Stimulated activated naive B cell treated with anti-CD40 and anti-IgM and Interleukin-4, amounts not matched to agents 10 μg/mL and 1 μg/mL and 100 μg/mL, for 72 hours (primary cell): ENCODE results near the gene ZNF878.
A peak's percentile ranks its signal among the peaks of the same experiment; 100 is the strongest.

Source experiments
- ATAC-seq, 2 donors: fragments of 150-1000 bp; cut with Tn5 transposase; replicated peaks; 2 replicates each; pipeline ENCODE4 v1.10.0; 2021; ENCODE audit warnings: moderate library complexity in 1 of 2
- DNase-seq: peaks from one replicate; pipeline ENCODE4 v3.0.0; 2021
- H3K27ac Mint-ChIP-seq: one replicate; pipeline ENCODE4 v1.8.0; 2022; ENCODE audit warnings: mild to moderate bottlenecking, mixed read lengths
- H3K27me3 Mint-ChIP-seq, 2 donors: one replicate each; pipeline ENCODE4 v1.8.0; 2022; ENCODE audit warnings: mixed read lengths in 2 of 2
- H3K36me3 Mint-ChIP-seq, 2 donors: one replicate each; pipeline ENCODE4 v1.8.0; 2022; ENCODE audit warnings: mixed read lengths in 2 of 2, mild to moderate bottlenecking in 1 of 2
- H3K4me1 Mint-ChIP-seq, 2 donors: one replicate each; pipeline ENCODE4 v1.8.0; 2022; ENCODE audit warnings: mixed read lengths in 2 of 2, mild to moderate bottlenecking in 1 of 2
- H3K4me3 Mint-ChIP-seq, 2 donors: one replicate each; pipeline ENCODE4 v1.8.0; 2022; ENCODE audit warnings: mild to moderate bottlenecking in 2 of 2, mixed read lengths in 2 of 2, moderate library complexity in 1 of 2
- H3K9me3 Mint-ChIP-seq, 2 donors: one replicate each; pipeline ENCODE4 v1.8.0; 2022; ENCODE audit warnings: mixed read lengths in 2 of 2, mild to moderate bottlenecking in 1 of 2

The ZNF878 gene

GRCh38 chr19:12064590-12065538 lies 12.1 kb upstream of the ZNF878 start, which contains the start of gene ZNF844:
ZNF844 (plus strand) TSS chr19:12064731; CDS start chr19:12064874, 143 bp downstream.
- peak; percentile 93 to 94 for ATAC-seq
- Mint-ChIP-seq H3K36me3 (peaks cover 11 to 13% of the 10 kb centered on the region in 2 donors), H3K27ac (peak within 1 kb of the TSS; percentile 98), H3K9me3 (peaks cover 3% of the 10 kb centered on the region in 2 donors), H3K4me1 (peaks cover 11 to 22% of the 10 kb centered on the region in 2 donors), H3K27me3 (no peaks in the 10 kb centered on the region), H3K4me3 (peak within 1 kb of the TSS; percentile 96)
- DNase-seq: peak; percentile 90

DNA sequence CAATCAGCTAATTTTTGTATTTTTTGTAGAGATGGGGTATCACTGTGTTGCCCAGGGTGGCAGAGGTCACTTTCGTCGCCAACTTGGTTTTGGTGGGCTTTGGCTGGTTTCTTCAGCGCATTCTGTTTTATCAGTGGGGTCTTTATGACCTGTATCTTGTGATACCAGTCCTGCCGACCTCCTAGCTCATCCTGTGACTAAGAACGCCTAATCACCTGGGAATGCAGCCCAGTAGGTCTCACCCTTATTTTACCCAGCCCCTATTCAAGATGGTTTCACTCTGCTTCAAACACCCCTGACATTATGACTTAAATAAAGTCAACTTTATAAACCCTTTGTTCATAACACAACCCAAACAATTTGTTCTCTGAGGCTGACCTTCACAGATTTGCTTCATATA lies 3.0 kb upstream of the ZNF878 start:
- Mint-ChIP-seq H3K4me3 (no peak overlapping the region), H3K4me1 (peaks cover 10 to 32% of the 10 kb centered on the region in 2 donors), H3K27me3 (peaks cover 4 to 27% of the 10 kb centered on the region in 2 donors), H3K27ac (no peak overlapping the region), H3K36me3 (no peaks in the 10 kb centered on the region), H3K9me3 (no peaks in the 10 kb centered on the region)
- DNase-seq (no peak), ATAC-seq (no peak)

- Mint-ChIP-seq H3K4me1 (peaks cover 7 to 22% of the 10 kb centered on the region in 2 donors), H3K4me3 (peak overlapping the region; percentile 84 to 88), H3K9me3 (no peaks in the 10 kb centered on the region), H3K36me3 (no peaks in the 10 kb centered on the region), H3K27ac (peak overlapping the region; percentile 83), H3K27me3 (peaks cover 4 to 22% of the 10 kb centered on the region in 2 donors)
- DNase-seq (no peak), ATAC-seq (peak in 1 of 2 donors; percentile 28)
These were observed 667 bp downstream of the ZNF878 start for GRCh38 chr19:12052091-12052496.

GRCh38 chr19:12047868-12048267 lies 4.9 kb downstream of the ZNF878 start:
- no peaks in the 10 kb centered on the region for H3K27me3 Mint-ChIP-seq
- peaks cover 5 to 11% of the 10 kb centered on the region in 2 donors for H3K4me1 Mint-ChIP-seq
- no peak overlapping the region for H3K27ac Mint-ChIP-seq
- peaks cover 18 to 31% of the 10 kb centered on the region in 2 donors for H3K36me3 Mint-ChIP-seq
- peaks cover 11 to 13% of the 10 kb centered on the region in 2 donors for H3K9me3 Mint-ChIP-seq
- DNase-seq (no peak), ATAC-seq (no peak)
- H3K4me3 Mint-ChIP-seq: no peak overlapping the region

DNA sequence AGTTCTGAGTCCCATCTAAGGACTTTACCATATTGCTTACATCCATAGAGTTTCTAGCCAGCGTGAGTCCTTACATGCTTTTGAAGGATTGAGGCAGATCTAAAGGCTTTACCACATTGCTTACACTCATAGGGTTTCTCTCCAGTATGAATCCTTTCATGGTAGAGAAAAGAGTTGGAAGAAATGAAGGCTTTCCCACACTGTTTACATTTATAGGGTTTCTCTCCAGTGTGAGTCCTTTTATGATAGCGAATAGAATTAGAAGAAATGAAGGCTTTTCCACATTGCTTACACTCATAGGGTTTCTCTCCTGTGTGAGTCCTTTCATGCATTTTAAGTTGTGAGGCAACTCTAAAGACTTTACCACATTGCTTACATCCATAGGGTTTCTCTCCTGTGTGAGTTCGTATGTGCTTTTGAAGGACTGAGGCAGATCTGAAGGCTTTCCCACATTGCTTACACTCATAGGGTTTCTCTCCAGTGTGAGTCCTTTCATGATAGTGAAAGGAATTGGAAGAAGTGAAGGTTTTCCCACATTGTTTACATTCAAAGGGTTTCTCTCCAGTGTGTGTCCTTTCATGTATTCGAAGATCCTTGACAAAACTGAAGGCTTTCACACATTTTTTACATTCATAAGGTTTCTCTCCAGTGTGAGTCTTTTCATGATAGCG lies 8.9 kb downstream of the ZNF878 start:
- no peak overlapping the region for H3K27ac Mint-ChIP-seq
- H3K9me3 Mint-ChIP-seq: peaks cover 16 to 19% of the 10 kb centered on the region in 2 donors
- no peaks in the 10 kb centered on the region for H3K27me3 Mint-ChIP-seq
- DNase-seq (no peak), ATAC-seq (no peak)
- peaks cover 24 to 47% of the 10 kb centered on the region in 2 donors for H3K36me3 Mint-ChIP-seq
- H3K4me1 Mint-ChIP-seq: no peaks in the 10 kb centered on the region
- H3K4me3 Mint-ChIP-seq: no peak overlapping the region

GRCh38 chr19:12042893-12043292 lies 9.9 kb downstream of the ZNF878 start:
- Mint-ChIP-seq H3K9me3 (peaks cover 16 to 19% of the 10 kb centered on the region in 2 donors), H3K27me3 (no peaks in the 10 kb centered on the region), H3K4me1 (no peaks in the 10 kb centered on the region), H3K36me3 (peaks cover 24 to 47% of the 10 kb centered on the region in 2 donors), H3K4me3 (no peak overlapping the region), H3K27ac (no peak overlapping the region)
- ATAC-seq: no peak
- DNase-seq: no peak

DNA sequence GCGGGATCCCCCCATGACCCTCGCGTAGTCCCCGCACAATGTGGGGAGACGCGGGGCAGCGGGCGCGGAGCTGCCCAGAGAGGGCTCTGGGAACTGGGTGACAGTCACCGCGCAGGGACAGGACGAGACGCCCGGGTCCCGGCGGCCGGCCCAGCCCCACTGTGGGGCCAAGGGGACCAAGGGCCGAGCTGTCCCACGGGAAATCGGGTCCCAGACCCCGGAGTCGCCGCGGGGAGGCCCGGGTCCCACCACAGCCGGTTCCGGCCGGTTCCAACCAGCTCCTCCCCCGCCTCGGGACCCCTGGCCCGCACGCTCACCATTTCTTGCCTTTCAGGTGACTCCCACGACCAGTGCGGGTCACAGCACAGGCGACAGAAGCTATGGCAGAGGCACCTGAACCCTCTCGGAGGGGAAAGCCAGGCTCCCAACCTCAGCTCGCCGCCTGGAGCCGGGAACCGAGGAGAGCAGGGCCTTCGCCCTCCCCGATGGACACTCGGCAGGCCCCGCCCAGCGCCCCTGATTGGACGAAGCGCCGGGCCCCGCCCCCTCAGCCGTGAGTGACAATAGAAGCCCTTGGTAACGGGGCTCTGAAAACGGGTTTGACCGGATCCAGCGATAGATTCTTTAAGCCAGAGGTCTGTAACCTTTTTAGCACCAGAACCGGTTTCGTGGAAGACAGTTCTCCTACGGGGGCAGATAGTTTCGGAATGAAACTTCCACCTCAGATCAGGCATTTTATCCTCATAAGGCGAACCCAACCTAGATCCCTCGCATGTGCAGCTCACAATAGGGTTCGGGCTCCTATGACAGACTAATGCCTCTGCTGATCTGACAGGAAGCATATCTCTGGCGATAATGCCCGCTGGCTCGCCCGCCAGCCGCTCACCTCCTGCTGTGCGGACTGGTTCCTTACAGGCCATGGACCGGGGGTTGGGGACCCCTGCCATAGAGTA lies 17.3 kb downstream of the ZNF878 start, which contains the start of gene ZNF433:
ZNF433 (minus strand) TSS at position 460 of the 953 bp plus-strand sequence; CDS start at position 320, 140 bp downstream.
- Mint-ChIP-seq H3K4me1 (peaks cover 15 to 30% of the 10 kb centered on the region in 2 donors), H3K9me3 (no peaks in the 10 kb centered on the region), H3K36me3 (peaks cover 2 to 3% of the 10 kb centered on the region in 2 donors), H3K4me3 (peak within 1 kb of the TSS; percentile 94 to 95), H3K27ac (peak within 1 kb of the TSS; percentile 97), H3K27me3 (no peaks in the 10 kb centered on the region)
- ATAC-seq (peak; percentile 97 to 98), DNase-seq (peak; percentile 83)

DNA sequence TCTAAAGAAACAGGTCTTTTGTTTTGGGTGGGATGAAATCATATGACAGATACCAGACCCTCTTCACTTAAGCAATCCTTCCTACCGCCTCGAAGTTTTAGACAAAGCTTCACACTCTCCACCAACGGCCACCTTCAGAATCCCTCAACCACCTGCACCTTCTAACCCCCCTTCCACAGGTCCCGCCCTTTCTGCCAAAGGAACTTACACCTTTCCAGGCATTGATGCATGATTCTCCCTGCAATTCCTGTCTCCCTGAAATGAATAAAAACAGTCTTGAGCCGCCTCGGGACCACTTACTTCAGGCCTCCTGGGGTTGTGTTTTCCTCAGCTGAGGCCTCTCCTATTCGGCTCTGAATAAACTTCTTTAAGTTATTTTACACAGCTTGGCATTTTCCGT lies 18.1 kb downstream of the ZNF878 start:
- Mint-ChIP-seq H3K4me1 (peaks cover 15 to 30% of the 10 kb centered on the region in 2 donors), H3K27ac (no peak overlapping the region), H3K36me3 (peaks cover 3 to 4% of the 10 kb centered on the region in 2 donors), H3K9me3 (no peaks in the 10 kb centered on the region), H3K27me3 (no peaks in the 10 kb centered on the region), H3K4me3 (peak overlapping the region; percentile 32 to 39)
- ATAC-seq (no peak), DNase-seq (no peak)

- no peaks in the 10 kb centered on the region for H3K9me3 Mint-ChIP-seq
- H3K4me1 Mint-ChIP-seq: peaks cover 15 to 30% of the 10 kb centered on the region in 2 donors
- ATAC-seq: no peak
- peak overlapping the region; percentile 32 to 39 for H3K4me3 Mint-ChIP-seq
- peaks cover 0 to 5% of the 10 kb centered on the region in 2 donors for H3K36me3 Mint-ChIP-seq
- H3K27ac Mint-ChIP-seq: no peak overlapping the region
- no peaks in the 10 kb centered on the region for H3K27me3 Mint-ChIP-seq
- no peak for DNase-seq
These were observed 18.6 kb downstream of the ZNF878 start for GRCh38 chr19:12034198-12034597.

DNA sequence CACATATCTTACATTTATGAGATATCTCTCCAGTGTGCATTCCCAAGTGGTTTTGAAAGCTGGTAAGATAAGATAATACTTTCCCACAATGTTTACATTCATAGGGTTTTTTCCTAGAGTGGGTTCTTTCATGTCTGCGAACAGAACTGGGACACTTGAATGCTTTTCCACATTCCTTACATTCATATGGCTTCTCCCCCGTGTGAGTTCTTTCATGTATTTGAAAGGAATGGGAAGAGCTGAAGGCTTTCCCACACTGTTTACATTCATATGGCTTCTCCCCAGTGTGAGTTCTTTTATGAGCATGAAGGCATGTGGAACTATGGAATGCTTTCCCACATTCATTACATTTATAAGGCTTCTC lies 37.0 kb downstream of the ZNF878 start:
- Mint-ChIP-seq H3K36me3 (peaks cover 62% of the 10 kb centered on the region in 2 donors), H3K27ac (no peak overlapping the region), H3K4me1 (peaks cover 0 to 2% of the 10 kb centered on the region in 2 donors), H3K4me3 (no peak overlapping the region), H3K9me3 (peaks cover 23 to 24% of the 10 kb centered on the region in 2 donors), H3K27me3 (no peaks in the 10 kb centered on the region)
- ATAC-seq (no peak), DNase-seq (no peak)

DNA sequence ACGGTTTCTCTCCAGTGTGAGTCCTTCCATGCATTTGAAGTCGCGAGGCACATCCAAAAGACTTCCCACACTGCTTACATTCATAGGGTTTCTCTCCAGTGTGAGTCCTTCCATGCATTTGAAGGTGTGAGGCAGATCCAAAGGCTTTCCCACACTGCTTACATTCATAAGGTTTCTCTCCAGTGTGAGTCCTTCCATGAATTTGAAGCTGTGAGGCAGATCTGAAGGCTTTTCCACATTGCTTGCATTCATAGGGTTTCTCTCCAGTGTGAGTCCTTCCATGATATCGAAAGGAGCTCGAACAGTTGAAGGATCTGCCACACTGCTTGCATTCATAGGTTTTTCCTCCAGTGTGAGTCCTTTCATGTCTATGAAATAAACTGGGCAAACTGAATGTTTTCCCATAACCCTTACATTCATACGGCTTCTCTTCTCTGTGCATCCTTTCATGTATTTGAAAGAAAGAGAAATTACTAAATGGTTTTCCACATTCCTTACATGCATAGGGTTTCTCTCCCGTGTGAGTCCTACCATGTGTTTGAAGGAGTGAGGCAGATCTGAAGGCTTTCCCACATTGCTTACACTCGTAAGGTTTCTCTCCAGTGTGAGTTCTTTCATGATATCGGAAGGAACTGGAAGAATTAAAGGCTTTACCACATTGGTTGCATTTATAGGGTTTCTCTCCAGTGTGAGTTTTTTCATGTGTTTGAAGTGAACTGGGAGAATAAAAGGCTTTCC lies 37.6 kb downstream of the ZNF878 start:
- peaks cover 64% of the 10 kb centered on the region in 2 donors for H3K36me3 Mint-ChIP-seq
- ATAC-seq (no peak), DNase-seq (no peak)
- H3K4me3 Mint-ChIP-seq: no peak overlapping the region
- no peak overlapping the region for H3K27ac Mint-ChIP-seq
- peaks cover 23 to 27% of the 10 kb centered on the region in 2 donors for H3K9me3 Mint-ChIP-seq
- peaks cover 0 to 5% of the 10 kb centered on the region in 2 donors for H3K4me1 Mint-ChIP-seq
- H3K27me3 Mint-ChIP-seq: no peaks in the 10 kb centered on the region

- H3K4me1 Mint-ChIP-seq: peaks cover 23 to 40% of the 10 kb centered on the region in 2 donors
- peak; percentile 14 for DNase-seq
- peak overlapping the region; percentile 79 for H3K27ac Mint-ChIP-seq
- H3K9me3 Mint-ChIP-seq: no peaks in the 10 kb centered on the region
- peaks cover 11 to 24% of the 10 kb centered on the region in 2 donors for H3K36me3 Mint-ChIP-seq
- no peaks in the 10 kb centered on the region for H3K27me3 Mint-ChIP-seq
- peak; percentile 88 to 92 for ATAC-seq
- H3K4me3 Mint-ChIP-seq: peak overlapping the region; percentile 57 to 69
These were observed 52.4 kb downstream of the ZNF878 start for GRCh38 chr19:12000152-12000981.
